CD14-positive monocyte (primary cell): ENCODE results near the gene MYO6. TPM values are rescaled to one million over a fixed set of nuclear protein-coding genes. Genes with fewer than 3 reads are reported as not detected.

Source experiments
- DNase-seq, 3 donors: peaks; one replicate each; pipeline ENCODE4 v3.0.0-alpha.2; 2011 to 2022
- H2AFZ ChIP-seq: 2 replicates; pipeline ENCODE4 v1.6.0; 2012; ENCODE audit warnings: mild to moderate bottlenecking, low read depth, low read length, inconsistent platforms; ENCODE audit not compliant: insufficient read depth, poor library complexity, severe bottlenecking
- H3K27ac ChIP-seq, 2 donors: 1 replicate in 1 of 2; 2 replicates in 1 of 2; pipeline ENCODE4 v1.5.1; 2012 to 2013; ENCODE audit warnings: low read length in 2 of 2, control low read depth in 1 of 2, inconsistent platforms in 1 of 2, low read depth in 1 of 2, mild to moderate bottlenecking in 1 of 2
- H3K27me3 ChIP-seq, 2 donors: one replicate each; pipeline versions ENCODE4 v1.6.0 to v1.6.1; 2011 to 2013; ENCODE audit warnings: low read length in 2 of 2; ENCODE audit not compliant: control insufficient read depth in 2 of 2, insufficient read depth in 2 of 2
- H3K36me3 ChIP-seq, 2 donors: replicated peaks in 1 of 2; 1 replicate in 1 of 2; 2 replicates in 1 of 2; pipeline versions ENCODE4 v1.5.1 to v1.6.1; 2012 to 2013; ENCODE audit warnings: low read length in 2 of 2, control low read depth in 1 of 2, inconsistent platforms in 1 of 2, mild to moderate bottlenecking in 1 of 2; ENCODE audit not compliant: insufficient read depth in 2 of 2, control insufficient read depth in 1 of 2
- H3K4me1 ChIP-seq, 2 donors: 1 replicate in 1 of 2; 2 replicates in 1 of 2; pipeline versions ENCODE4 v1.5.1 to v1.6.1; 2012 to 2013; ENCODE audit warnings: low read length in 2 of 2, control low read depth in 1 of 2, inconsistent platforms in 1 of 2, mild to moderate bottlenecking in 1 of 2, moderate library complexity in 1 of 2; ENCODE audit not compliant: insufficient read depth in 2 of 2, control insufficient read depth in 1 of 2
- H3K4me2 ChIP-seq: replicated peaks from 2 replicates; pipeline ENCODE3; 2012; ENCODE audit warnings: low read length, moderate library complexity, mild to moderate bottlenecking; ENCODE audit not compliant: poor library complexity, severe bottlenecking; ENCODE audit errors: extremely low read depth
- H3K4me3 ChIP-seq, 3 experiments: fragments of 200-600 bp in 1 of 3; sonication (generic) in 1 of 3; replicated peaks in 1 of 3; 1 replicate in 2 of 3; 2 replicates in 1 of 3; pipeline ENCODE4 v1.5.1; 2011 to 2013; ENCODE audit warnings: low read length in 3 of 3, mild to moderate bottlenecking in 3 of 3, control low read depth in 2 of 3, low read depth in 2 of 3, inconsistent platforms in 1 of 3, moderate library complexity in 1 of 3
- H3K79me2 ChIP-seq: 2 replicates; pipeline ENCODE4 v1.6.0; 2012; ENCODE audit warnings: mild to moderate bottlenecking, control low read depth, inconsistent platforms, low read length, moderate library complexity; ENCODE audit not compliant: insufficient read depth
- H3K9ac ChIP-seq: 2 replicates; pipeline ENCODE4 v1.6.0; 2017; ENCODE audit warnings: low read length, mild to moderate bottlenecking; ENCODE audit not compliant: insufficient read depth, poor library complexity, severe bottlenecking
- H3K9me3 ChIP-seq, 2 donors: replicated peaks in 1 of 2; 1 replicate in 1 of 2; 2 replicates in 1 of 2; pipeline versions ENCODE4 v1.5.1 to v1.6.1; 2012 to 2013; ENCODE audit warnings: low read length in 2 of 2, control low read depth in 1 of 2; ENCODE audit not compliant: control insufficient read depth in 1 of 2, insufficient read depth in 1 of 2
- H4K20me1 ChIP-seq: 2 replicates; pipeline ENCODE4 v1.6.0; 2012; ENCODE audit warnings: mild to moderate bottlenecking, low read length, control low read depth, moderate library complexity; ENCODE audit not compliant: insufficient read depth
- H3K27ac Mint-ChIP-seq, 7 donors: one replicate each; pipeline ENCODE4 v1.8.0; 2020; ENCODE audit warnings: mild to moderate bottlenecking in 7 of 7, mixed read lengths in 7 of 7, moderate library complexity in 6 of 7, inconsistent platforms in 2 of 7
- H3K27me3 Mint-ChIP-seq, 3 donors: one replicate each; pipeline ENCODE4 v1.8.0; 2021 to 2022; ENCODE audit warnings: low read depth in 3 of 3, mild to moderate bottlenecking in 3 of 3, mixed read lengths in 3 of 3, moderate library complexity in 3 of 3, inconsistent platforms in 1 of 3
- H3K36me3 Mint-ChIP-seq, 2 donors: one replicate each; pipeline ENCODE4 v1.8.0; 2020; ENCODE audit warnings: mixed read lengths in 2 of 2, inconsistent platforms in 1 of 2, mild to moderate bottlenecking in 1 of 2
- H3K4me1 Mint-ChIP-seq: one replicate; pipeline ENCODE4 v1.8.0; 2020; ENCODE audit warnings: mild to moderate bottlenecking, mixed read lengths
- H3K4me3 Mint-ChIP-seq, 2 donors: one replicate each; pipeline ENCODE4 v1.8.0; 2020; ENCODE audit warnings: mild to moderate bottlenecking in 2 of 2, mixed read lengths in 2 of 2, moderate library complexity in 1 of 2
- H3K9me3 Mint-ChIP-seq, 7 donors: one replicate each; pipeline ENCODE4 v1.8.0; 2020 to 2022; ENCODE audit warnings: mixed read lengths in 7 of 7, mild to moderate bottlenecking in 6 of 7, moderate library complexity in 6 of 7, inconsistent platforms in 2 of 7
- CTCF ChIP-seq: fragments of 200-600 bp; IDR thresholded peaks from one replicate; pipeline ENCODE4 v1.8.0; 2022; ENCODE audit warnings: antibody characterized with exemption, mild to moderate bottlenecking
- WGBS: methylation state at CpG from one replicate; pipeline ENCODE4 v1.1.5; 2013; ENCODE audit warnings: missing lambda C conversion rate; ENCODE audit not compliant: insufficient coverage; 5-methylcytosine and 5-hydroxymethylcytosine counted together
- intact Hi-C, 2 donors: fragments of 100-400 bp; cut with micrococcal nuclease; formaldehyde crosslinking; loops; one replicate each; pipeline versions ENCODE4 v1.15.0 to v1.15.1; 2023
- polyA plus RNA-seq, 3 donors: library from polyadenylated mRNA; depleted of rRNA in 1 of 3; unstranded in 2 of 3; stranded (reverse) in 1 of 3; fragments of 300-500 nt in 2 of 3; fragments of >200 nt in 1 of 3; fragmentation: Illumina TruSeq in 2 of 3; gene quantifications; 1 replicate in 2 of 3; 2 replicates in 1 of 3; pipeline ENCODE4 v1.2.3, GENCODE V29; 2012 to 2021

MYO6 gene
- polyA plus RNA-seq, 3 donors, result not detected

- Histone ChIP-seq H3K4me2 (no peak overlapping the region), H2AFZ (no peak overlapping the region), H3K9me3 (no peaks in the 10 kb centered on the region), H3K4me3 (no peak overlapping the region), H3K36me3 (no peaks in the 10 kb centered on the region), H3K79me2 (no peaks in the 10 kb centered on the region), H3K27me3 (peaks cover 0 to 2% of the 10 kb centered on the region in 2 donors), H3K9ac (no peak overlapping the region), H4K20me1 (no peaks in the 10 kb centered on the region), H3K27ac (no peak overlapping the region), H3K4me1 (no peaks in the 10 kb centered on the region)
- Mint-ChIP-seq H3K27ac (no peak overlapping the region), H3K36me3 (no peaks in the 10 kb centered on the region), H3K4me3 (no peak overlapping the region), H3K9me3 (peaks cover 0 to 5% (median 0%) of the 10 kb centered on the region in 7 donors), H3K4me1 (no peaks in the 10 kb centered on the region), H3K27me3 (peaks cover 3 to 4% (median 3%) of the 10 kb centered on the region in 3 donors)
- DNase-seq, result no peak
- WGBS, result 87% methylated on average over 3 of the region's 3 CpGs
- no peak for TF ChIP-seq CTCF
- intact Hi-C loops, result no loop called here
Measured at GRCh38 chr6:75775219-75775618, 26.2 kb downstream of the MYO6 start.

GRCh38 chr6:75776461-75776860 lies 27.4 kb downstream of the MYO6 start:
- Mint-ChIP-seq H3K27me3 (peaks cover 0 to 4% (median 3%) of the 10 kb centered on the region in 3 donors), H3K9me3 (peaks cover 0 to 5% (median 0%) of the 10 kb centered on the region in 7 donors), H3K4me3 (no peak overlapping the region), H3K36me3 (no peaks in the 10 kb centered on the region), H3K27ac (no peak overlapping the region), H3K4me1 (no peaks in the 10 kb centered on the region)
- Histone ChIP-seq H3K4me1 (no peaks in the 10 kb centered on the region), H3K4me2 (no peak overlapping the region), H3K27me3 (peaks cover 0 to 2% of the 10 kb centered on the region in 2 donors), H4K20me1 (no peaks in the 10 kb centered on the region), H2AFZ (no peak overlapping the region), H3K9me3 (no peaks in the 10 kb centered on the region), H3K4me3 (no peak overlapping the region), H3K79me2 (no peaks in the 10 kb centered on the region), H3K36me3 (no peaks in the 10 kb centered on the region), H3K27ac (no peak overlapping the region), H3K9ac (no peak overlapping the region)
- no peak for DNase-seq
- WGBS, result 20% methylated on average over 1 of the region's 2 CpGs
- intact Hi-C loops, result no loop called here
- no peak for TF ChIP-seq CTCF
